ENCODE results near the gene CISH. TPM values are rescaled to one million over a fixed set of nuclear protein-coding genes. Genes with fewer than 3 reads are reported as not detected.

Gene CISH
- total RNA-seq, 1 donor: 1.4 TPM

GRCh38 chr3:50574444-50574831, 37.1 kb downstream of the CISH start:
- H3K4me3 ChIP-seq (ENCODE audit: low read depth, low read length): no peak overlapping the region
- DNase-seq (ENCODE audit: low read depth): no peak
- no peak for TF ChIP-seq CTCF (IDR thresholded peaks at IDR 0.05; ENCODE audit: insufficient read depth, low read length)

GRCh38 chr3:50573566-50574443, 37.8 kb downstream of the CISH start:
- DNase-seq (ENCODE audit: low read depth): no peak
- no peak overlapping the region for H3K4me3 ChIP-seq (ENCODE audit: low read depth, low read length)
- TF ChIP-seq CTCF (IDR thresholded peaks at IDR 0.05; ENCODE audit: insufficient read depth, low read length): no peak

GRCh38 chr3:50572801-50573371, 38.7 kb downstream of the CISH start:
- DNase-seq (ENCODE audit: low read depth): no peak
- H3K4me3 ChIP-seq (ENCODE audit: low read depth, low read length): no peak overlapping the region
- no peak for TF ChIP-seq CTCF (IDR thresholded peaks at IDR 0.05; ENCODE audit: insufficient read depth, low read length)

GRCh38 chr3:50572158-50572557, 39.4 kb downstream of the CISH start:
- peak; percentile 76 for DNase-seq (ENCODE audit: low read depth)
- H3K4me3 ChIP-seq (ENCODE audit: low read depth, low read length): no peak overlapping the region
- TF ChIP-seq CTCF (IDR thresholded peaks at IDR 0.05; ENCODE audit: insufficient read depth, low read length): peak; percentile 91

GRCh38 chr3:50571486-50571885, 40.1 kb downstream of the CISH start:
- H3K4me3 ChIP-seq (ENCODE audit: low read depth, low read length): no peak overlapping the region
- DNase-seq (ENCODE audit: low read depth): no peak
- no peak for TF ChIP-seq CTCF (IDR thresholded peaks at IDR 0.05; ENCODE audit: insufficient read depth, low read length)

GRCh38 chr3:50570508-50571279, 40.9 kb downstream of the CISH start:
- DNase-seq (ENCODE audit: low read depth): no peak
- no peak for TF ChIP-seq CTCF (IDR thresholded peaks at IDR 0.05; ENCODE audit: insufficient read depth, low read length)
- H3K4me3 ChIP-seq (ENCODE audit: low read depth, low read length): peak overlapping the region; percentile 98
